Muscle of arm (tissue), 12 donors: ENCODE measurements around the gene BCL2. TPM values are rescaled to one million over a fixed set of nuclear protein-coding genes. Genes with fewer than 3 reads are reported as not detected.

ENCODE experiments used
- DNase-seq: peaks from one replicate; pipeline ENCODE4 v3.0.0-alpha.2; 2013
- polyA plus RNA-seq, 12 donors: library from polyadenylated mRNA; unstranded; fragments of 120-200 nt; gene quantifications; one replicate each; pipeline ENCODE4 v1.2.1, GENCODE V29; 2013; ENCODE audit not compliant: insufficient read length in 12 of 12

The BCL2 gene
- polyA plus RNA-seq, 12 donors: 14.8 to 40.8 (median 19.9) TPM; not detected in 1

GRCh38 chr18:63290166-63290820 lies 29.3 kb downstream of the BCL2 start:
- DNase-seq: no peak

GRCh38 chr18:63288311-63288710 lies 31.3 kb downstream of the BCL2 start:
- DNase-seq: no peak

GRCh38 chr18:63287691-63288220 lies 31.8 kb downstream of the BCL2 start:
- no peak for DNase-seq

- DNase-seq: no peak
These were observed 32.6 kb downstream of the BCL2 start for GRCh38 chr18:63286926-63287325.

GRCh38 chr18:63284827-63285733 lies 34.5 kb downstream of the BCL2 start:
- peak; percentile 54 for DNase-seq

GRCh38 chr18:63284173-63284799 lies 35.3 kb downstream of the BCL2 start:
- DNase-seq: no peak

GRCh38 chr18:63283305-63284094 lies 36.1 kb downstream of the BCL2 start:
- DNase-seq: no peak

GRCh38 chr18:63282793-63283192 lies 36.8 kb downstream of the BCL2 start:
- DNase-seq: no peak

- no peak for DNase-seq
These were observed 46.2 kb downstream of the BCL2 start for GRCh38 chr18:63273222-63273927.

- DNase-seq: no peak
These were observed 46.9 kb downstream of the BCL2 start for GRCh38 chr18:63272638-63273037.

- no peak for DNase-seq
These were observed 47.7 kb downstream of the BCL2 start for GRCh38 chr18:63271881-63272299.

GRCh38 chr18:63271148-63271547 lies 48.4 kb downstream of the BCL2 start:
- no peak for DNase-seq

GRCh38 chr18:63267975-63268721 lies 51.4 kb downstream of the BCL2 start:
- DNase-seq: no peak

GRCh38 chr18:63266888-63267790 lies 52.4 kb downstream of the BCL2 start:
- no peak for DNase-seq

- no peak for DNase-seq
These were observed 54.2 kb downstream of the BCL2 start for GRCh38 chr18:63265326-63265725.

- DNase-seq: no peak
These were observed 54.7 kb downstream of the BCL2 start for GRCh38 chr18:63264871-63265270.

GRCh38 chr18:63263444-63263843 lies 56.1 kb downstream of the BCL2 start:
- DNase-seq: no peak

GRCh38 chr18:63262369-63263335 lies 56.9 kb downstream of the BCL2 start:
- DNase-seq: no peak
